ENCODE measurements around the gene EARS2.
"Not testable (repeated sequence)": the region's sequence is repeated elsewhere in the genome, so short reads cannot be mapped to it uniquely, and the experiment has no call there.

Gene EARS2

GRCh38 chr16:23556881-23557778 lies at the start of gene EARS2, which contains the start of gene UBFD1:
TSS of gene EARS2 (minus strand) at chr16:23557350. CDS start at chr16:23557343, 7 bp downstream.
TSS of gene UBFD1 (plus strand) at chr16:23557727. CDS start at chr16:23557743, 16 bp downstream.
- peak; percentile 99 for DNase-seq (ENCODE audit: low read depth, low spot score)

GRCh38 chr16:23597003-23597756 lies 40.0 kb upstream of the EARS2 start:
- DNase-seq (ENCODE audit: low read depth, low spot score): no peak

- DNase-seq (ENCODE audit: low read depth, low spot score): peak; percentile 97
Measured at GRCh38 chr16:23595951-23596720, 39.0 kb upstream of the EARS2 start, which contains the start of gene NDUFAB1. TSS of gene NDUFAB1 (minus strand) at chr16:23596316. CDS start at chr16:23596290, 26 bp downstream.

- peak; percentile 24 for DNase-seq (ENCODE audit: low read depth, low spot score)
Measured at GRCh38 chr16:23595246-23595950, 38.2 kb upstream of the EARS2 start.

GRCh38 chr16:23594186-23594585 lies 37.0 kb upstream of the EARS2 start:
- DNase-seq (ENCODE audit: low read depth, low spot score): no peak

GRCh38 chr16:23590181-23590580 lies 33.0 kb upstream of the EARS2 start:
- DNase-seq (ENCODE audit: low read depth, low spot score): no peak

GRCh38 chr16:23587726-23588125 lies 30.6 kb upstream of the EARS2 start:
- DNase-seq (ENCODE audit: low read depth, low spot score): peak; percentile 96

GRCh38 chr16:23584186-23585076 lies 27.3 kb upstream of the EARS2 start:
- DNase-seq (ENCODE audit: low read depth, low spot score): peak; percentile 23

GRCh38 chr16:23583271-23583670 lies 26.1 kb upstream of the EARS2 start:
- DNase-seq (ENCODE audit: low read depth, low spot score): not testable (repeated sequence)

GRCh38 chr16:23581764-23582163 lies 24.6 kb upstream of the EARS2 start:
- DNase-seq (ENCODE audit: low read depth, low spot score): no peak

- no peak for DNase-seq (ENCODE audit: low read depth, low spot score)
Measured at GRCh38 chr16:23580391-23580790, 23.2 kb upstream of the EARS2 start.

GRCh38 chr16:23579371-23579770 lies 22.2 kb upstream of the EARS2 start:
- DNase-seq (ENCODE audit: low read depth, low spot score): no peak

- no peak for DNase-seq (ENCODE audit: low read depth, low spot score)
Measured at GRCh38 chr16:23578101-23578830, 21.1 kb upstream of the EARS2 start.

GRCh38 chr16:23577493-23577892 lies 20.3 kb upstream of the EARS2 start:
- no peak for DNase-seq (ENCODE audit: low read depth, low spot score)

GRCh38 chr16:23575834-23576233 lies 18.7 kb upstream of the EARS2 start:
- no peak for DNase-seq (ENCODE audit: low read depth, low spot score)

GRCh38 chr16:23573817-23574216 lies 16.7 kb upstream of the EARS2 start:
- DNase-seq (ENCODE audit: low read depth, low spot score): no peak

- no peak for DNase-seq (ENCODE audit: low read depth, low spot score)
Measured at GRCh38 chr16:23572394-23572793, 15.2 kb upstream of the EARS2 start.

GRCh38 chr16:23571895-23572294 lies 14.7 kb upstream of the EARS2 start:
- no peak for DNase-seq (ENCODE audit: low read depth, low spot score)

- no peak for DNase-seq (ENCODE audit: low read depth, low spot score)
Measured at GRCh38 chr16:23570992-23571632, 14.0 kb upstream of the EARS2 start.

Data from astrocyte of the hippocampus (primary cell).